GM21515 (cell line): ENCODE results near the gene ANKRD55.
"Not testable (repeated sequence)": the region's sequence is repeated elsewhere in the genome, so short reads cannot be mapped to it uniquely, and the experiment has no call there.

ENCODE experiments used
- ATAC-seq: cut with Tn5 transposase; IDR thresholded peaks from one replicate; pipeline ENCODE4 v1.9.1; 2021; ENCODE audit not compliant: unreplicated experiment

The ANKRD55 gene

DNA sequence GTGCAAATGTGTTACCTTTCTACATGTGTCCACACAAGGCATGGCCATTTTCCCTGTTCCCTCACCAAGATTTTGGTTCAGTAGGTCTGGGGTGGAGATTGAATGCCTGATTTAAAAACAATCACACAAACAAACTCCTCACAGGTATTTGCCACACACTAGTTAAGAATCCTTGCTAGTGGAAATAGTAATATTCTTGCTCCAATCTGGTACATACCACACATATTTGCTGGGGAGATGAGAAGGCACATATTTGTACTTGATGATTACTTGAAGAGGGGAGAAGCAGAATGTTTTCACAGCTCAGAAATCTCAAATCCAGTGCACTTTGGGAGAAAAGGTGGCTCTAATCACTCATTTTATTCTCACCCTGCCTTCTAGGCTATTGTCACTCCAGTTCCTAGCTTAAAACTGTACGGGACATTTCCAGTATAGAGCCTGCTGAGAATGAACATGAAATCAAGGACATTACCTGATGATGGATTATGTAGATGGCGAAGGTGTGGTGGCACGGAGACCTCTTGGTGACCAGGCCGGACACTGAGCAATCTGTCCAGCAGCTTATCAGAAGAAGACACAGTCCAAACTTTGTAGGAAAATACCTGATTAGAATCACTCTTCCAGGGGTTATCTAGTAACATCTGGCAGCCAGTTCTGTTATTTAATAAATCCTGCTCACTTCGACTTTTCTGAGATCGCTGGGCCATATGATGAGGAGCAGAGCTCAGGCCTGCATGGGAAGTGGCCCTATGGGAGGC lies 122.3 kb downstream of the ANKRD55 start:
- ATAC-seq = no peak

DNA sequence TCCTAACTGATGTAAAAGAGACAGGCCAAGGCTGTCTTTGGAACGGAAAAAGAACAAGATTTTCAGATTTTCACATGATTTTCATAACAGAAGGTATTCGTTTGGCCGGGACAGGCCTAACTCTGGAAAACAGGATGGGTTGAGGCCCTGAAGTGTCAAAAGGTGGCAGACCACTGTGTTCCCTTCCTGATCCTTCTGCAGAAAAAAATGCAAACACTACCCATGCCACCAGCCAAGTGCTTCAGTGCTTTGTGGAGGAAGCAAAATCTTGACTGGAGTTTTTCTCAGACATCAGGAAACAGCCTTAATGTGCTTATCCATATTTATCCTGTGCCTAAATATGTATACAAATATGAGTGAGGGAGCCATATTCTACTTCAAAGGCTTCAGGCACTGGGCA lies 124.9 kb downstream of the ANKRD55 start:
- ATAC-seq = no peak

- no peak for ATAC-seq
Measured at GRCh38 chr5:56106837-56107236, 126.3 kb downstream of the ANKRD55 start.

DNA sequence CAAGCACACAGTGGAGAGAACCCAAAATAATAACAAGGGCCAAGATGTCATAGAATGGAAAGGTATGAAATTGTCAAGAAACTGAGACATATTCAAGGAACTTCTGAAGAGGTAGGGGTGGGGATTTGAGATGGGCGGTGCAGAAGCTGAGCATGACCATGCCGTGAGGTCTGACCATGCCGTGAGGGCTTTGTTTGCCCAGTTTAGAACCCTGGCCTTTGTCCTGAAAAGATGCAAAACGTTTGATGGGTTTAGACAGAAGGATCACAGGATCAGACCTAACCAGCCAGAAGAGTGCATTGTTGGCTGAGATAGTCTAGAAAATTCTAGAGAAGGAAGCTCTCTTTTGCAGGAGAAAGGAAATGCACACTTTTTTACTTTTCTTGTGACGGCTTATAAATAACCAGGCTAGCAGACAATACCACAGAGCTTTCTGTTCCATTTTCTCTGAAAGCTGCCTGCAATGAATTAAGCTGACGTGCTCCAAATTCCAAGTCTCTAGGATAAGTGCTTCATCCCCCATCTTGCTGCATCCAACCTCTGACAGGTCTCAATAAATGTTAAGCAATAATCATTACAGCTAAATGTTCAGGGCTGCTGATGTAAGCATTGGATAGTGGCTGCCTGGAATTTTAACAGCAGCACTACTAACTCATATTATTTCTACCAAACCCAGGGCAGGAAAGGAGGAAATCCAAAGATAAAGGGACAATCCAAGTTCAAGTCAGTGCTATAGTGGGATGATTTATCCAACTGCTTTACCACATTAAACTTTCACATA lies 127.4 kb downstream of the ANKRD55 start:
- ATAC-seq = no peak

- no peak for ATAC-seq
Measured at GRCh38 chr5:56102889-56103288, 130.2 kb downstream of the ANKRD55 start.

DNA sequence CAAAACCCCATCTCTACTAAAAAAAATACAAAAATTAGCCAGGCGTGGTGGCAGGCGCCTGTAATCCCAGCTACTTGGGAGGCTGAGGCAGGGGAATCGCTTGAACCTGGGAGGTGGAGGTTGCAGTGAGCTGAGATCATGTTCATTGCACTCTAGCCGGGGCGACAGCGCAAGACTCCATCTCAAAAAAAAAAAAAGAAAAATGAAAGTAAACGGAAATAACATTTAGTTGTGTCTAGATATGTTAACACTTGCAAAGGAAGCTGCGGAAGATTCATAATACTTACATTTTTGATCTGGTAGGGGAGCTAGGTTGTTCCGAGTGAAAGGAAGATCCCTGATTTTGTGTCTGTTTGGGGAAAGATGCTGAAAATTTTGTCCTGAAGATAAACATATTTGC lies 130.9 kb downstream of the ANKRD55 start:
- not testable (repeated sequence) for ATAC-seq

- ATAC-seq = no peak
Measured at GRCh38 chr5:56101180-56101579, 131.9 kb downstream of the ANKRD55 start.

DNA sequence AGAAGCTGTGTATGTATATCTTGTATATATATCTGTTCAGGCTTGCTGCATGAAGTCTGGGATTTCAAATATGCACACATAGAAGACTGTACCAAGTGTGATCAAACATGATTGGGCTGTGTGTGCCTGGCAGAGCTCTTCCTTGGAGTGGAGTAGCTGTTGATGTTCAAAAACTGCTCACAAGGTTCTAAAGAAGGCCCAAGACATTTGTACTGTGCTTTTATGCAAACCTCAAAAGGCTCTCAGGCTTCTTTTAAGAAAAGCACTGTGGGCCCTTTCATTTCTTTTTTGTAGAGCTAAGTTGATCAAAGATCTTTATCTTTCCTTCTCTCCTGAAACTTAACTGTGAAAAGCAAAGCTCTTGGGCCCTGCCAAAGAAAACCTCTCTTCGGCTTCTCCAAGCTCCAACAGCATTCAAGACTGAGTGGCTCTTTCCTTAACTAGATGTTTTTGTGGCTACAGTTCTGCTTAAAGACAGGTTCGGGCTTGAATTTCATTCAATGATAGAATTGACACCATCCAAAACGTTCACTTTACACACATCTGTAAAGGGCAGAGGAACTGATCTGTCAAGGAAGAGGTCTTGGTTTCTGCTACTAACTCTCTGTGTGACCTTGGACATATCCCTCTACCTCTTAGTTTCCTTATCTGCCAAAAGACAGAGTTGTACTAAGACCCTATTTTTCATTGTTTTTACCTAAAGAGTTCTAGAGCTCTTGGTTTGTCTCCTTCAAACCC lies 132.5 kb downstream of the ANKRD55 start:
- no peak for ATAC-seq

DNA sequence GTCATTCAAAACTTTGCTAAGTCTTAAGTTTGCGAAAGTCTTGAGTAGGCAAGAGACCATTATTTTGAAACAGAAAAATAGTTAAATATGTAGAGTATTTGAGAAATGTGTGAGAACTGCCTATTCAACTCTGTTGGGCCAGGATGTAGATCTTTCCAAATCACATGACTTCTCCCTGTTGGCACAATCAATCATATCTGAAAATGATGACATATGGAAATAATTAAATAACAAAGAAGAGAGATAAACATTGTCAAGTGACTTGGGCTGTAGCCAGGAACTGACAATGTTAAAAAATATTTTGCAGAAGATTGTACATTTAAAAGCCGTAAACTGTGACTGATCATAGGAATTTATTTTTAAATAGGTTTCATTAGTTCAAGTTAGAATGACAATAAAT lies 133.8 kb downstream of the ANKRD55 start:
- no peak for ATAC-seq

DNA sequence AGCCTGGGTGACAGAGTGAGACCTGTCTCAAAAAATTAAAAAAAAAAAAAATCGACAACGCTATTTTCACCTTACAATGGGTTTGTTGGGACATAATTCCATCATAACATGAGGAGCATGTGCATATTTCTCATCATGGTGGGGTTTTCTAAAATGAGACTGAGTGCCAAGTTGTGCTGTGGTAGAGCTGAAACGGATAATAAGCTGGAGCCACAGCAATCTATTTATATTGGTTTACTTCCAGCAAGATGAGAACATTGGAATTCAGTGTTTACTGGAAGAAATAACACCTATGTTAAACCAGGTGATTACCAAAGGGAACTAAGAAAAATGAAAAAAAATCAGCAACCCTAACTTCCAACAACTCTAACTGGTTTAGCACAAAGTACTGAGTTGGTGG lies 136.1 kb downstream of the ANKRD55 start:
- no peak for ATAC-seq

- ATAC-seq = peak; percentile 71
Measured at GRCh38 chr5:56095579-56096102, 137.5 kb downstream of the ANKRD55 start.

DNA sequence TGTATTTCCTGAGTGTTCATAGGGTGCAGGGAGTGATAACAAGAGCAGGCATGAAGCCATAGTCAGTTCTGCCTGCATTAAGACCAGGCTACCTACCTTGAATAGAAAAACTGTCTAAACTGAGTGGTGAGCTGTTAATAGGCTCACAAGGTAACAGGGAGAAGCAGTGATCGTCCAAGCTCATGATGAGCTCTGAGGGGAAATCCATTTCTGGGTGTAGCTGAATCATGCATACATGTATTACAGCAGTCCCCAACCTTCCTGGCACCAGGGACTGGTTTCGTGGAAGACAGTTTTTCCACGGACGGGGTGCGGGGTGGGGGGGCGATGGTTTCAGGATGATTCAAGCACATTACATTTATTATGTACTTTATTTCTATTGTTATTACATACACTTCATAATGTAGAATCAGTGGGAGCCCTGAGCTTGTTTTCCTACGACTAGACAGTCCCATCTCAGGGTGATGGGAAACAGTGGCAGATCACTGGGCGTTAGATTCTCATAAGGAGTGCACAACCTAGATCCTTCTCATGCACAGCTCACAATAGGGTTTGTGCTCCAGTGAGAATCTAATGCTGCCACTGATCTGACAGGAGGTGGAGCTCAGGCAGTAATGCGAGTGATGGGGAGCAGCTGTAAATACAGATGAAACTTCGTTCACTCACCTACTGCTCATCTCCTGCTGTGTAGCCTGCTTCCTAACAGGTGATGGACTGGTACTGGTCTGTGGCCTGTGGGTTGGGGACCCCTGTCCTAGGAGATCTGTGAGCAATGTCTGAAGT lies 138.4 kb downstream of the ANKRD55 start:
- peak; percentile 26 for ATAC-seq

DNA sequence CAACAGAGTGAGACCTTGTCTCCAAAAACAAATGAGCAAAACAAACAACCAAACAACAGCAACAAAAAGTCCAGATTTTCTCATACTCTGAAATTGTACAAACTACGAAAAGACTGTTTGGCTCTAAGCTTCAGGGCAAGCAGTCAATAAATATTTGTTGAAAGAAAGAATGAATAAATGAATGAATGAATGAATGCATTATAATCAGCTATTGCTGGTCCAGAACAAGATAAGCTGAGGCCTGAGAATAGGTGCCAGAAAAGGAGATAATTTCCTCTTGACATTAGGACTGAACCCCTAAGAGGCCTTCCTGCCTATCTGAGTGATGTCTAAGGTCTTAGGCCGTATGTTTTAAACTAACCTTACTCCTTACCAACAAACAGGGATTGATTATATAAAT lies 139.2 kb downstream of the ANKRD55 start:
- no peak for ATAC-seq

DNA sequence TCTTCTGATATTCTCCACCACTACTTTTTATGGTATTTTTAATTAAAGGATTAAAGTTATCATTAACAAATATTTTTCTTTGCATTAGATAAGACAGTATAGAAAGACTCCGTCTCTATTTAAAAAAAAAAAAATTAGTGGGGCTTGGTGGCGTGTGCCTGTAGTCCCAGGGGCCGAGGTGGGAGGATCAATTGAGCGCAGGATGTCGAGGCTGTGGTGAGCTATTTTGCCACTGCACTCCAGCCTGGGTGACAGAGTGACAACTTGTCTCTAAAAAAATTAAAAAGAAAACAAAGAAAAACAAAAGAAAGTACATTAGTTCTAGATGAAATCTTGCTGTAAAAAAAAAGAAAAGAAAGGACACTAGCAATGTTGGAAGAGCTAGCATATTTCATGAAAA lies 141.0 kb downstream of the ANKRD55 start:
- ATAC-seq = no peak

- ATAC-seq = no peak
Measured at GRCh38 chr5:56091664-56092063, 141.5 kb downstream of the ANKRD55 start.

DNA sequence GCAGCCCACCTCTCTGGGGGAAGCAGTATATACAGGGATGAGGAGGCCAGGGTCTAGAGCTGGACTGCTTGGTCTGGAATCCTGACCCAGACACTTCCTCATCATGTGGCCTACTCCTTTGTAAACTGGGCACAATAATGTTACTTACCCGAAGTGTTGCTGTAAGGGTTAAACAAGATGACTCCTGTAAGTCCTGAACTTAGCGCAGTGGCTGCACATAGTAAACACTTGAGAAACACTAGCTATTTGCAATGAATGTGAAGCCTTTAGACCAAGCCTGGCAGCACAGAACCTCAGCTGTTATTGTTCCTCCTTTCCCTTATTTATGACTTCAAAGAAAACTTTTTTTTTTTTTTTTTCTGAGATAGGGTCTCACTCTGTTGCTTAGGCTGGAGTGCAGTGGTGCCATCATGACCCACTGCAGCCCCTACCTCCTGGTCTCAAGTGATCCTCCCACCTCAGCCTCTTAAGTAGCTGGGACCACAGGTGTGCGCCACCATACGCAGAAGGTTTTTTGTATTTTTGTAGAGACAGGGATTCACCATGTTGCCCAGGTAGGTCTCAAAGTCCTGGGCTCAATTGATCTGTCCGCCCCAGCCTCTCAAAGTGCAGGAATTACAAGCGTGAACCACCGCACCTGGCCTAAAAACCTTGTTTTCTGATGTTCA lies 142.2 kb downstream of the ANKRD55 start:
- no peak for ATAC-seq

- ATAC-seq = peak; percentile 74
Measured at GRCh38 chr5:56088967-56089829, 143.9 kb downstream of the ANKRD55 start.

DNA sequence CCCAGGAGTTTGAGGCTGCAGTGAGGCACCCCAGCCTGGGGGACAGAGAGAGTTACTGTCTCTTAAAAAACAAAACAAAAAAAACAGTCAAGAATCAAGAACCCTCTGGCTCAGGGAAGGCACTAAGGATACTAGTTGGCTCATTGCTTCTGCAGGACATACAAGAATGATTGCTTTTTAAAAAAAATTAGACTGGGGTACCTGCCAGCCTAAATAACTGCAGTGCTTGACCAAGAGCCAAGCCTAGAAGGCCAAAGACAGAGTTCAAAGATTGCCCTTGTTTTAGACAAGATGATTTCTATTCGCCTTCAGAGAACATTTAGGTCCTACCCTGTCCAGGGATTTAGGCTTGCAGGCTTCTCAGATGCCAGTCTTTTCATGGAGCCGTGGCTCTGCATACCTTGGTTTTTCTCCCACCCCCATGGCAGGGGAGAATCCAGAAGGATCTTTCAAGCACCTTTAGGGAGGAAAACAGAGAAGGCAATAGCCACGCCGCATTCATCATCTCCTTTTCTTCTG lies 144.6 kb downstream of the ANKRD55 start:
- no peak for ATAC-seq

GRCh38 chr5:56085193-56085592 lies 147.9 kb downstream of the ANKRD55 start:
- no peak for ATAC-seq
